GM21717 (cell line): ENCODE results near the gene ST8SIA1.

Source experiments
- ATAC-seq: cut with Tn5 transposase; IDR thresholded peaks from one replicate; pipeline ENCODE4 v1.9.1; 2021; ENCODE audit warnings: mild to moderate bottlenecking, moderate library complexity; ENCODE audit not compliant: unreplicated experiment

Gene ST8SIA1

DNA sequence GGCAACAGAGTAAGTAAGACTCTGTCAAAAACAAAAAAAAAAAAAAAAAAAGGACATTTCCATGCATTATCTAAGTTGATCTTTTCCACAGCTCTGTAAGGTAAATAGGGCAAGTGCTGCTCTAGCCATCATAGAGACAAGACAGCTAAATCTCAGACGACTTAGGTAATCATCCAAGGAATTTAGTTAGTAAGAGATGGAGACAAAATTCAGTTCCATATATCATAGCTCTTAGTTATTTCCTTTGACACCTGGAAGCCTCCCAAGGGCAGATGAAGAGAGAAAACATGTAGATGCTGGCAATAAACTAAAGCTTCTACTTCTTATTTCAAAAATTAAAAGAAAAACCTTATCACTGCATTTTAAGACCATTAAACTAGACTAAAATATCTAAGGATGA lies 48.7 kb downstream of the ST8SIA1 start:
- no peak for ATAC-seq

GRCh38 chr12:22284871-22285270 lies 49.6 kb downstream of the ST8SIA1 start:
- ATAC-seq = no peak

DNA sequence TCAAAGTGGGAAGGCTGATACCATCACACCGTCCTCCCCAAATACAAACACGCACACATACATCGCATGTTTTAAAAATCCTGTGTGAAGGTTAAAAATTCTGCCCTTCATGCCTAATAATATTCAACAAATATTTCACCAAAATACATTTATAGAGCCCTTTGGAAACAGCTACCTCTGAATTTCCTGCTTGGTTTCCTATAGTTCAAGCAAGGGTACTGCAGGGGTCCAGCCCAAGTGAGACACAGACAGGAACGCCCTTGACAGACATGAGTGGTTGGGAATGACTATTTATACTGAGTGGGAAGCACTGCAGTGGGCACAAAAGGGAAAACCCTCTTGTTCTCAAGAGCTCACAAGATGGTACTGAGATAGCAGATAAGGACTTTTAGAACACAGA lies 51.0 kb downstream of the ST8SIA1 start:
- ATAC-seq = no peak

DNA sequence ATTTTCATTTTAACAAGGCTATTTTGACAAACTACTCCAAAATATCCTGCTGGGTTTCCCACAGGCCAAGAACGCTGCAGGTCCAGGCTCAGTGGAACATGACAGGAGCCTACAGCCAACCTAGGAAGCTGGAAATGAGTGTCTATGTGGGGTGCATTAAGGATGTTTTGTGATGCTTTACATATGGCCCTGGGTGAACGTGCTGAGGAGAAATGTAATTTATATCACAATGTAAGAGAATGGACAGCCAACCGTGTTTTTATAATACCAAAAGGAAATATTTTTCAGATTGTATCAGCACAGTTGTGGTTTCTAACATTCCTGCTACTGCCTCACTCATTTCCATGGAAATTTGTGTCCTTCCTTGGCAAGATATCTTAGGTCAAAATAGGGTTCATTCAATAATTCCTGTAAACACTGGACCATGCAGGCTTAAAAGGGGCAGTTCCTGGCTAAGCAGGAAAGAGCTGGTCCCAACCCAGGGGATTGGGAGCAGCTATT lies 51.5 kb downstream of the ST8SIA1 start:
- no peak for ATAC-seq

DNA sequence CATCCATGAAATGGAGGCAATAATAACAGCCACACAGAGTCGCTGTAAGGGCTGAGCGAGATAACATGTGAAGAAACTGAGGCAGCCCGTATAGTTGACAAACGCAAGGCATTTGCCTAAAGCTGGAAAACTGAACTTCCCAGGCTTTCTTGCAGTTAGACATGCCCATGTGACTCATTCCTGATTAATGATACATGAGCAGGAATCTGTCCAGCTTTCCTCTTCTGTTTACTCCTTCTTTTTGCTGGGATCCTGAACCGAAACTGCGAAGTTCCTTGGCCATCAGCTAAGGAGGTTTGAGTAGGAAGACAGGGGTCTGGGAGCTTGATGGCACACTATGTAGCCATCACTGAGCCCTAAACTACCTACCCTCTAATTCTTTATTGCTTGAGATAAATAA lies 52.2 kb downstream of the ST8SIA1 start:
- ATAC-seq = no peak

GRCh38 chr12:22276867-22277266 lies 57.6 kb downstream of the ST8SIA1 start:
- no peak for ATAC-seq

DNA sequence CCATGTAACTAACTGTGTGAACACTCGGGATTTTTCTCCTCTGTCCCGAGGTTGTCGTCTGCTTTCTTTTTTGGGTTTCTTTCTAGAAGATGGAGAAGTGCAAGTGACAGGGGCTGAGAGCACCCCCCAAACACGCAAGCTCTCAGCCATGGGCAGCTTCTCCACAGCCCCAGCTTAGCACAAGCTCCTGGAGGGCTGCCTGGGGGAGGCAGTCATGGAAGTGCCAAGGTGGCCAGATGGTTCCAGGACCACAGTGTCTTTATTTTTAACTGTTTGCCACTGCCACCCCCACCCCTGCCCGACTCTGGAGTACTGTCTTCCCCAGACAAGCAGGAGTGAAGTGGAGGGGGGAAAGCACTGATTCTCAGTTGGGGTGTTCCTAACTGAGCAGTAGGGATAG lies 58.2 kb downstream of the ST8SIA1 start:
- no peak for ATAC-seq

DNA sequence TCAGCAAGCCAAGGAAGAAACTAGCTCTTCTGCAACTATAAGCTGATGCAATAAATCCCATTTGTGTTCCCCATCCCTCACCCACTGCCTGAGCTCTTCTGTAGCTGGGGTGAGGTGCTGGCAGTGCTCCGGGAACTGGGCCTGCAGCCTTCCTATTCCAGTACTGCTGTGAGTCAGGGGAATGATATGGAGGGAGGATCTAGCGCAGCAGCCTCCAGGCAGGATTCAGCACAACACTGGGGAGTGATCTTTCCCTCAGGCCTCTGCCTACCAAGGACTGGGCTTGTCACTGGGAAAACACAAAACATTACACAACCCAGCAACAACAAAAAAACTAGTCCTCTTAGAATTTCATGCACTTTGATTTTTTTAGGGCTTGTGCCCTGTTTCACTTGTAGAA lies 58.7 kb downstream of the ST8SIA1 start:
- ATAC-seq = no peak

GRCh38 chr12:22272335-22273151 lies 62.0 kb downstream of the ST8SIA1 start:
- ATAC-seq = no peak

GRCh38 chr12:22271023-22271422 lies 63.5 kb downstream of the ST8SIA1 start:
- ATAC-seq = no peak

DNA sequence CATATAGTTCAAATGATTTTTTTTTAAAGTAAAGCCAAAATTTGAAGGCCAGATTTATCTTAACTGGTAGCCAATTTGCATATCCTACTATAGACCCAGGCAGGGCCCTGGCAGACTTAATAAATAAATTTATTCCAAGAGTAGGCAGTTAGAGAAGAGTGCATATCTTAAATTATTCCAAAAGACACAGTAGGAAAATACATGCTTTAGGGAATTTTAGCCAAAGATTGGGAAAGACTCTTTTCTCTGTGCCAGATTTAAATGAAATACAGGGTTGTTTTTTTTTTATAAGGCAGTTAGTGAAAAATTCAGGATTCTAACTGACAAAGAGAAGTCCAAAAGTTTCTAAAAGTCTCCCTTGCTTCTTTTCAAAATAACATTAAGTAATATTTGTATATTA lies 65.5 kb downstream of the ST8SIA1 start:
- no peak for ATAC-seq

DNA sequence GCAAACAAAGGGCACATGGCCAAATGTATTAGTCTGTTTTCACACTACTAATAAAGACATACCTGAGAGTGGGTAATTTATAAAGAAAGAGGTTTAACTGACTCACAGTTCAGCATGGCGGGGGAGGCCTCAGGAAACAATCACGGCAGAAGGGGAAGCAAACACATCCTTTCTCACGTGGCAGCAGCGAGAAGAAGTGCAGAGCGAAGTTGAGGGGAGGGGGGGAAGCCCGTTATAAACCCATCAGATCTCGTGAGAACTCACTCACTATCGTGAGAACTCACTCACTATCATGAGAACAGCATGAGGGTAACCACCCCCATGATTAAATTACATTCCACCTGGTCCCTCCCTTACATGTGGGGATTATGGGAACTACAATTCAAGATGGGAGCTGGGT lies 66.1 kb downstream of the ST8SIA1 start:
- no peak for ATAC-seq

GRCh38 chr12:22266101-22266500 lies 68.4 kb downstream of the ST8SIA1 start:
- ATAC-seq = no peak

GRCh38 chr12:22264380-22264779 lies 70.1 kb downstream of the ST8SIA1 start:
- ATAC-seq = no peak

DNA sequence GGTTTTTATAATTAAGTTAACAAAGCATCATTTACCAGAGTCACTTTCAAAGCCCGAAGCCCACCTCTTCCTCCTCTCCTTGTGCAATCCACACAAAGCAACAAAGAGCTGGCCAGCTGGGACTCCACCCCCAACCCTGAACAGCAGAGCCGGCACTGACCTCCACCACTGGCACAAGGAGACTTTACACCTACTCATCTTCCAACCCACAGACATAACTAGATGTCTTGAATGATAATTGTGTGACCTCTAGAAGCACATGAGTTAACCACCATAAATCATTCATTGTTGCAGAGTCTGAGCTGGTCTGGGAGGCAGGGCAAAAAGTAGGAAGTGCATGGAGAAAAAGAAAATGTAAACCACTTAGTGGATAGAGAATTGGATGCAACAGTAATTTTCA lies 72.2 kb downstream of the ST8SIA1 start:
- no peak for ATAC-seq

- ATAC-seq = no peak
Measured at GRCh38 chr12:22257100-22257499, 77.4 kb downstream of the ST8SIA1 start.

GRCh38 chr12:22256605-22257004 lies 77.9 kb downstream of the ST8SIA1 start:
- no peak for ATAC-seq

GRCh38 chr12:22256041-22256441 lies 78.5 kb downstream of the ST8SIA1 start:
- ATAC-seq = no peak

- no peak for ATAC-seq
Measured at GRCh38 chr12:22255097-22255496, 79.4 kb downstream of the ST8SIA1 start.

- ATAC-seq = no peak
Measured at GRCh38 chr12:22254478-22254877, 80.0 kb downstream of the ST8SIA1 start.

DNA sequence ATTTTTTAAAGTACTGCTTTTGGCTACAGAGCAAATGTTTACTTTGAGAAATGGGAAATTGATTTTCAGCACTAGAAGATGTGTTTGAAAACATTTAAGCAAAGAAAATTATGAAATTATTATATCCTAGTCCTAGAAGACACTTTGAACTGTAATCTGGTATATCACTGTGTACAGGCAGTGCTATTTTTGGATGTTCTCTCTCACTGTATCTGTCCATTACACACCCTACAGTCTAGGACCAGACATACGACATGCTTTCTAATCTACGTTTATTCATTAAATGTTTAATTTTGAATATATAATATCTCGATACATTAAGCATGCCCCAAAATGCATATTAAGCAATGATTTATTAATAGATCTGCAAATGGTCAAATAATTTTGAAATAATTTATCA lies 82.5 kb downstream of the ST8SIA1 start:
- no peak for ATAC-seq

GRCh38 chr12:22250762-22251161 lies 83.7 kb downstream of the ST8SIA1 start:
- ATAC-seq = no peak

GRCh38 chr12:22248571-22249115 lies 85.9 kb downstream of the ST8SIA1 start:
- no peak for ATAC-seq
